Left lung (tissue), 10 donors: ENCODE measurements around the gene TAS2R39. TPM values are rescaled to one million over a fixed set of nuclear protein-coding genes. Genes with fewer than 3 reads are reported as not detected.

Source experiments
- ATAC-seq: fragments of 200-7000 bp; cut with Tn5 transposase; one replicate; pipeline ENCODE4 v1.9.1; 2020; ENCODE audit warnings: moderate library complexity
- DNase-seq, 4 donors: peaks; one replicate each; pipeline ENCODE4 v3.0.0-alpha.2; 2013 to 2020
- H3K27ac ChIP-seq, 2 donors: fragments of 200-600 bp; sonication (generic) in 1 of 2; one replicate each; pipeline versions ENCODE4 v1.5.0 to v1.8.0; 2020 to 2021
- H3K27me3 ChIP-seq, 2 donors: fragments of 200-600 bp; sonication (generic) in 1 of 2; one replicate each; pipeline versions ENCODE4 v1.5.0 to v1.8.0; 2020 to 2021
- H3K36me3 ChIP-seq, 2 donors: fragments of 200-600 bp; sonication (generic) in 1 of 2; one replicate each; pipeline versions ENCODE4 v1.5.0 to v1.8.0; 2020 to 2021
- H3K4me1 ChIP-seq, 2 donors: fragments of 200-600 bp; one replicate each; pipeline ENCODE4 v1.8.0; 2021
- H3K4me3 ChIP-seq, 2 donors: fragments of 200-600 bp; sonication (generic) in 1 of 2; one replicate each; pipeline versions ENCODE4 v1.5.0 to v1.8.0; 2020 to 2021; ENCODE audit warnings: mild to moderate bottlenecking in 1 of 2
- H3K9me3 ChIP-seq, 2 donors: fragments of 200-600 bp; sonication (generic) in 1 of 2; one replicate each; pipeline versions ENCODE4 v1.5.0 to v1.8.0; 2020 to 2021
- CTCF ChIP-seq, 2 donors: fragments of 200-600 bp; sonication (generic) in 1 of 2; IDR thresholded peaks; one replicate each; pipeline versions ENCODE4 v1.5.0 to v1.8.0; 2021; ENCODE audit warnings: antibody characterized with exemption in 2 of 2
- intact Hi-C, 2 donors: fragments of 100-400 bp; cut with DNase I; formaldehyde crosslinking; loops; one replicate each; pipeline versions ENCODE4 v1.11.2 to v1.14.2; 2022
- polyA plus RNA-seq, 6 donors: library from polyadenylated mRNA; unstranded; fragments of 120-200 nt; gene quantifications; one replicate each; pipeline ENCODE4 v1.2.1, GENCODE V29; 2013; ENCODE audit not compliant: insufficient read length in 6 of 6
- total RNA-seq, 2 donors: library from RNA; stranded (reverse); fragmentation: NEBNext Ultra II Directional; extraction: Animal tissue kit (Norgen Biotek cat#: 25700); gene quantifications; one replicate each; pipeline ENCODE4 v1.2.1, GENCODE V29; 2021
- donor health status: DM: no; HTN: yes; CAD: no.
- donor health status: DM: no; HTN: no; CAD: no.

TAS2R39 gene
- total and polyA plus RNA-seq, 8 donors: not detected

DNA sequence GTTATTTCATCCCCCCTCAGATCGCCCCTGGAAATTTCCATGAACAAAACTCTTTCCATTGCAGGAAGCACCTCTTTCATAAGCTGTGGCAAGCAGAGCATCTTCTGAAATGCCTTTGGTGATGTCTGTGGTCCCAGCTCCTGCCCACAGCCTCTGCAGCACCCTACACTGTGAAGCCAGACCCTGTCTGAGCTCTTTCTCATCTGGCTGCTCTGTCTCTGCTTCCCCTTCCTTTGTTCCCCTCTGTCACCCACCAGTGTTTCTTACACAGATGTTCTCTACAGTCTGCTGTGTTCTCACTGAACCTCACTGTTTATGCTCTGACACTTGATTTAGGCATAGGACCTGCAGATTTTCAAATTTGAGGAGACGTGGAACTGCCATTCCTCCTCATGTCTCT is 1.9 kb upstream of the TAS2R39 start:
- Histone ChIP-seq H3K36me3 (no peaks in the 10 kb centered on the region), H3K4me1 (no peaks in the 10 kb centered on the region), H3K9me3 (peaks cover 0 to 33% of the 10 kb centered on the region in 2 donors), H3K27ac (no peak overlapping the region), H3K27me3 (peaks cover 0 to 15% of the 10 kb centered on the region in 2 donors), H3K4me3 (no peak overlapping the region)
- no peak for ATAC-seq
- no peak for DNase-seq
- intact Hi-C loops: no loop called here
- TF ChIP-seq CTCF (IDR thresholded peaks at IDR 0.05): no peak

GRCh38 chr7:143185551-143185950 is 2.3 kb downstream of the TAS2R39 start:
- no peak for ATAC-seq
- Histone ChIP-seq H3K36me3 (no peaks in the 10 kb centered on the region), H3K4me3 (no peak overlapping the region), H3K27me3 (peaks cover 0 to 15% of the 10 kb centered on the region in 2 donors), H3K4me1 (no peaks in the 10 kb centered on the region), H3K27ac (no peak overlapping the region), H3K9me3 (no peaks in the 10 kb centered on the region)
- TF ChIP-seq CTCF (IDR thresholded peaks at IDR 0.05): no peak
- no peak for DNase-seq
- intact Hi-C loops: no loop called here

GRCh38 chr7:143188994-143189393 is 5.8 kb downstream of the TAS2R39 start:
- Histone ChIP-seq H3K36me3 (no peaks in the 10 kb centered on the region), H3K9me3 (no peaks in the 10 kb centered on the region), H3K27me3 (peaks cover 0 to 14% of the 10 kb centered on the region in 2 donors), H3K27ac (no peak overlapping the region), H3K4me3 (no peak overlapping the region), H3K4me1 (no peaks in the 10 kb centered on the region)
- intact Hi-C loops: no loop called here
- DNase-seq (no peak), ATAC-seq (no peak)
- no peak for TF ChIP-seq CTCF (IDR thresholded peaks at IDR 0.05)

GRCh38 chr7:143193880-143194279 is 10.7 kb downstream of the TAS2R39 start:
- intact Hi-C loops: no loop called here
- H3K4me1 ChIP-seq: no peaks in the 10 kb centered on the region
- H3K4me3 ChIP-seq: no peak overlapping the region
- H3K36me3 ChIP-seq: no peaks in the 10 kb centered on the region
- ATAC-seq: no peak
- no peaks in the 10 kb centered on the region for H3K27me3 ChIP-seq
- H3K9me3 ChIP-seq: peaks cover 0 to 7% of the 10 kb centered on the region in 2 donors
- DNase-seq: no peak
- no peak for TF ChIP-seq CTCF (IDR thresholded peaks at IDR 0.05)
- no peak overlapping the region for H3K27ac ChIP-seq

DNA sequence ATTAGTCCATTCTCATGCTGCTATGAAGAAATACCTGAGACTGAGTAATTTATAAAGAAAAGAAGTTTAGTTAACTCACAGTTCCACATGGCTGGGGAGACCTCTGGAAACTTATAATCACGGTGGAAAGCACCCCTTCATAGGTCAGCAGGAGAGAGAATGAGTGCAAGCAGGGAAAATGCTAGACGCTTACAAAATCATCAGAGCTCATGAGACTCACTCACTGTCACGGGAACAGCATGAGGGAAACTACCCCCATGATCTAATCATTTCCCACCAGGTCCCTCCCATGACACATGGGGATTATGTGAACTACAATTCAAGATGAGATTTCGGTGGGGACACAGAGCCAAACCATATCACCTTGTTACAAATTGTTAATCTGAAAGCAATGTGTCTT is 15.8 kb downstream of the TAS2R39 start:
- DNase-seq: no peak

More for the DNA sequence above, 15.8 kb downstream of the TAS2R39 start:
- Histone ChIP-seq H3K27ac (no peak overlapping the region), H3K27me3 (no peaks in the 10 kb centered on the region), H3K36me3 (no peaks in the 10 kb centered on the region), H3K4me3 (no peak overlapping the region), H3K4me1 (no peaks in the 10 kb centered on the region), H3K9me3 (peaks cover 0 to 7% of the 10 kb centered on the region in 2 donors)
- ATAC-seq: no peak
- intact Hi-C loops: no loop called here
- TF ChIP-seq CTCF (IDR thresholded peaks at IDR 0.05): no peak
